Measurements from ENCODE around the gene ZNF569.
"Not testable (repeated sequence)": the region's sequence is repeated elsewhere in the genome, so short reads cannot be mapped to it uniquely, and the experiment has no call there.

Gene ZNF569

DNA sequence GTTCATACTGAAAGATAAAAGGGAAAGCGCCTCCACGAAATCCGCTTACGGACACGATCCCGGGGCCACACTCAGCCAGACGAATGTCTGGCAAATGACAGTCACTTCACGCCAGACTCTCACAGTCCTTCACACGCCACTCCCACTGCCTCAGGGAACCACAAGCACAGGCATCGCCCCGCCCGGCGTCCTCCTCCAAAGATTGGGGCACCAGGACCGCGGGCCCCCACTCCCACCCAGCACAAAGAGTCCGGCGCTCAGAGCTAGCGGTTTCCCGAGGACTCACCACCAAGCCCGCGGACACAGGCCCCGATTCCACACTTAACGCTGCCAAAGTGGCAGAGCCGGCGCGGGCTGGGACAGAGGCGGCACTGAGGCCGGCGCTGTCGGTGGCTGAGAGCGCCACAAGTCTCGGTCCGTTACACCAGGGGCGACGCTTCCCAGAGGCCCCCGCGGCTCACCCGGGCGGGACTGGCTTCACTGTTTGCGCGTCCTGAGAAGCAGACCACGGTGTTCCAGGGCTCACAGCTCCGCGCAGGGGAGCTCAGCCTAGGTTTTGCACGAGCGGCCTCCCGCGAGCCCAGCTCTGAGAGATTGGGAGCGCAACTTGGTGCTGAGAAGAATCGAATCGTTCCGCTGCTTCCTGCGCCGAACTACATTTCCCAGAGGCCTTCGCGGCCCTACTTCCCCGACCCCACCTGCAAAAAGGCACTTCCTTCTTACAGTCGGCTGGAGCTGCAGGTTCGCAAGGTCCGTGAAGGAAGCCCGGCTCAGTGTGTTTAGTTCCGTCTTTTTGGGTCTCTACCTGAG lies at the start of gene ZNF569:
Gene ZNF569, minus strand, starts transcription at position 647 of the 810 bp plus-strand sequence. CDS start 22,523 bp downstream, outside the sequence.
- peak; percentile 73 to 75 for DNase-seq (ENCODE audit: low read depth in 2 of 2)

GRCh38 chr19:37513397-37513796 lies 46.2 kb upstream of the ZNF569 start:
- no peak for DNase-seq (ENCODE audit: low read depth in 2 of 2)

DNA sequence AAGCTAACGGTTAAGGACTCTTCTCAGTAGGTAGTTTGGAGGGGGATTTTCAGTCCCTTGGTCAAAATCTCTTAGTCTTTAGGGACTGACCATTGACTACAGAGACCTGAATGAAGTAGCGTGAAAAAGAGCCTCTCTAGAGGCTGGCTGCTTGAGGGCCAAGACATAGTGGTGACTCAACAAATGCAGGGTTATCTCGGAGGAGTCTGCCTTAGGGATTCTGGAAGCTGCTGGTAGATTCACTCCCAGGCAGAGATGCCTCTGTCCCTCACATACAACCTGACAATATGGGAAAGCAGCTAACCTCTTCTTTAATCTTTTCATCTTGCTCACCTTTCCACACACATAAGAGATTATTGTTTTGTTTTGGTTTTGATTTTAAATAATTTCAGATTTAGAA lies 44.6 kb upstream of the ZNF569 start:
- DNase-seq (ENCODE audit: low read depth in 2 of 2) = no peak

DNA sequence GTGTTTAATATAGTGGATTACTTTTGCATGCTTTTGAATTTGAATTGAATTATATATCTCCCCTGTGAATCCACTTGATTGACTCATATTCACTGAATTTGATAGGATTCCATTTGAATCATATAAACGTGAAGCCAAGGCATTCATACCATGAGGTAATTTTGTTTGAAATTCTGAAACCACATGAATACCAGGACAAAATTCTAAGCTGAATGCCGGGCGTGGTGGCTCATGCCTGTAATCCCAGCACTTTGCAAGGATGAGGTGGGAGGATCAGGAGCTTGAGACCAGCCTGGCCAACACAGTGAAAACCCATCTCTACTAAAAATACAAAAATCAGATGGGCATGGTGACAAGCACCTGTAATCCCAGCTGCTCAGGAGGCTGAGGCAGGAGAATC lies 43.9 kb upstream of the ZNF569 start:
- DNase-seq (ENCODE audit: low read depth in 2 of 2) = no peak

DNA sequence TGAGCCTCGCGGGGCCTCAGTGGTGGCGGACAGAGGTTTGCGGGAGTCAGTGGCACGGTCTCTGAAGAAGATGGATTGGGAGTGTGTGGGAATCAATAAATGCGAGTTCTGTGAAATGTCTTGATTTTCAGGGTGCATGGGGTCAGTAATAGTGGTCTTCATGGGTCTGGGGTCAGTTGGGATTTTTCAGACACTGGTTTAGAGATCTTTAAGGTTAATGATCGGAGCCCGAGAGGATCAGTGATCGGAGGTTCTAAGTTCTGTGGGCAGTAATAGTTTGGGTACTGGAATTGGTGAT lies 39.9 kb upstream of the ZNF569 start:
- no peak for DNase-seq (ENCODE audit: low read depth in 2 of 2)

DNA sequence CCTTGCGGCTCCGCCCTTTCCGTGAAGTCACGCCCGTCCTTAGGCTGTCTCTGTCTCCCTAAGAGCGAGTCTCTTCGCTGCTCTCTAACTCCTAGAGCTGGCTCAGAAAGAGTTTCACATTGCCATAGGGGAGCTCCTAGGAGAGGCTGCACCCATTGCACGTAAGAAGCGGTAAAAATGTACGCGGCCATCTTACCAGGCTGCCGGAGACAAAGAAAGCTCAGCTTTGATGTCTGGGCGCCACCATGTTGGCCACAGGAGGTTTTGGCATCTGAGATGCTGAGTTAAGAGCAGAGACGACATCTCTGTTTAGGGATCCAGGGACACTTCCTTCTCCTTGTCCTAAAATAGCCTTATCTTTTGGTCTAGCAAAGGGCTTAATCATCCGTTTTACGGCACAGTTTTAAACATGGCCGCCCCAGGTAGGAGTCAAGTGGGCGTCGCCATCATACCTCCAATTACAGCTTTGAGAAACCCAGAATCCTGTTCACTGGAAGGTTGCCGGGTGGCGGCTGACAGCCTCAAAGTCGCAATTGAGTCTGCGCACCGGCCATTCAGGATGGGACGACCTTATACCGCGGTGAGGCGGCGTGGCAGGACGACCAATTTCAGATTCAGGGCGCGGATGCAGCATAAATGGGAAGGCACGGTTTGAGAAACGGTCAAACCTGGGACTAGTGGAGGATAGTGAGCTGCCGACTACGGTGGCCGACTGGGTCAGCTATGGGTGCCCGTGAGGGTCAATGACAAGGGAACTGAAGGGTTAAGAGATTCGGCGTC lies 39.3 kb upstream of the ZNF569 start, which contains the start of gene ZNF793:
Gene ZNF793, plus strand, starts transcription at position 553 of the 780 bp plus-strand sequence. CDS start 16,501 bp downstream, outside the sequence.
- peak; percentile 65 to 69 for DNase-seq (ENCODE audit: low read depth in 2 of 2)

DNA sequence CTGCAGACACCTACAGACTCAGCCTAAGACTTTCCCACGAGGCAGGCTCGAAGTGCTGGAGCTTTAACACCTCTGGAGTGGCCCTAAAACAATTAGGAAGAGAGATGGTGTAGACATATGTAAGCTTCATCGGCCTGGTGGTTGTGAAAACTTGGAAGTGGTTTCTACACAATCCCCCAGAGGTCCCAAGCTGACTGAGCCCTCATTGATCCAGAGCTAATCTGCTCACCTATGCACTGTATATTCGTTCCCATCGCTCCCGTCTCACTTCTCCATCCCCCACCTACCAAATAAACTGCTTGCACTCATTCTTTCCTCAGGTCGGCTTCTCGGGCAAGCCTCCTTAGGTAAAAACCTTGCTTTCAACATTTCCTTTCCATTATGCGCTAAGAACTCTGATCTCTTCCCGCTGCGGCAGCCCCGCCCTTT lies 38.7 kb upstream of the ZNF569 start:
- peak in 1 of 2 donors; percentile 48 for DNase-seq (ENCODE audit: low read depth in 2 of 2)

- no peak for DNase-seq (ENCODE audit: low read depth in 2 of 2)
Observed at GRCh38 chr19:37492213-37492612, 25.0 kb upstream of the ZNF569 start.

GRCh38 chr19:37484406-37485168 lies 17.3 kb upstream of the ZNF569 start:
- no peak for DNase-seq (ENCODE audit: low read depth in 2 of 2)

DNA sequence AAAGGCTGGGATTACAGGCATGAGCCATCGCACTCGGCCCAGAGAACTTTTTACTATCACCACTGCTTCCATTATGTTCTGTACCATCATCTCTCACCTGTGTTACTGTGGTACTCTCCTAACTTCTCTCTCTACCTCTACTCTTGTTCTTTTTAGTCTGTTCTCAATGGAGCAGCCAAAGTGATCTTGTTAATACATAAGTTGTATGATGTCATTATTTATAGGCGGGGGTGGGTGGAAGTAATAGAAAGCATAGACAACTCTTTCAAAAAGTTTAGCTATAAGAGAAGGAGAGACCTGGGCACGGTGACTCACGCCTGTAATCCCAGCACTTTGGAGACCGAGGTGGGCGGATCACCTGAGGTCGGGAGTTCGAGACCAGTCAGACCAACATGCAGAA lies 4.9 kb upstream of the ZNF569 start:
- DNase-seq (ENCODE audit: low read depth in 2 of 2) = no peak

DNA sequence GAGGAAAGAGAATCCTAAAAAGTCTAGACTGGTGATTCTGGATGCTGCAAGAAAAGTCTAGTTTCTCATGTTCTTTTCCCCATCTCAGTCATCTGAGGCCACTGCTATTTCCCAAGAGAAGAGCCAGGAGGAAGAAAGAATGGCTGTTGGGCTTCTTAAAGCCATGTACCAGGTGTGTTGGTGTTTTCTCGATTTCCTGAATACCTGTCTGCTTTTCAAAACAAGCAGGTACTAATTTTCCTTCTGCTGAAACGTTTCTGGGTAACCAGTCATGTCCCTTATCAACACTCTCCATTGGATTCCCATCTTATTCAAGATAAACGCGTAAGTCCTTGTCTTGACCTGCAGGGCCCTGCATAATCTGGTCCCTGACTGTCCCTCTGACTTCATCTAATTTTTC lies 3.0 kb upstream of the ZNF569 start:
- no peak for DNase-seq (ENCODE audit: low read depth in 2 of 2)

DNA sequence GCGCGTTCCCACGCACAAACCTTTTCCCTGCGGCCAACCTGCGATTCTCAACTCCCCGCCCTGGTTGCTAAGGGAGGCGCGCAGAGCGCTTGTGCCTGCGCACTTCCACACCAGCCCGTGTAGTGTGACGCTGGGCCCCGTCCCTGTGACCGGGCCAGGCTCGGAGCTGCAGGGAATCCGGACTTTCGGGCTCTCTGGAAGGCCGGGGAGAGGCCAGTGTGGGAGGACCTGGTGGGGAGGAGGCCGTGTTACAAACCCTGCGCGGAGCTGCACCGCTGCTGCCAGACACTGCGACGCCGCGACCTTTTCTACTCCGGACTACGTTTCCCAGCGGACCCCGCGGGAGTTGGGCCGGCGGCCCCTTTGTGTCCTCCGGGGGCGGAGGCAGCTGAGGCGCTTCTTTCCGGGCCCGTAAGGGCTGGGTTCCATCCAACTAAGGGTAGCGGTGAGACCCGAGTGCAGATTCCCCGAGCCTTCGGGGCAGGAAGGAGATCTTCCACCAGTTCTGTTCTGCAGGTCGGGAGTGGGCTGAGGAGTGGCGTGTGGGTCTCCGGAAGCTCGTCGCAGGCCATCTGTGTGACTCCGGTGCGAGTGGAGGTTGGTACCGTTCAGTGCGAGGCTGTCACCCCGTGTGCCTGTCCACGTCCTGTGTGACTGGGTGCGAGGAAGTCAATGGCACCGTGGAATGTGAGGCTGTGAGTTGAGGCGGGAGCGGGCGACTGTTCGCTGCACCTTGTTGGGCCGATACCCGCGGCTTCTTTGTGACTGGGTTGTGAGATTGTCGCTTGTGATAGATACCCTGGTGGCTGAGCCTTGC lies 1.9 kb upstream of the ZNF569 start, which contains the start of gene ZNF570:
Gene ZNF570, plus strand, starts transcription at position 396 of the 817 bp plus-strand sequence. CDS start 999 bp downstream, outside the sequence.
- peak; percentile 76 to 83 for DNase-seq (ENCODE audit: low read depth in 2 of 2)

- DNase-seq (ENCODE audit: low read depth in 2 of 2) = no peak
Observed at GRCh38 chr19:37467608-37468090, 405 bp upstream of the ZNF569 start.

DNA sequence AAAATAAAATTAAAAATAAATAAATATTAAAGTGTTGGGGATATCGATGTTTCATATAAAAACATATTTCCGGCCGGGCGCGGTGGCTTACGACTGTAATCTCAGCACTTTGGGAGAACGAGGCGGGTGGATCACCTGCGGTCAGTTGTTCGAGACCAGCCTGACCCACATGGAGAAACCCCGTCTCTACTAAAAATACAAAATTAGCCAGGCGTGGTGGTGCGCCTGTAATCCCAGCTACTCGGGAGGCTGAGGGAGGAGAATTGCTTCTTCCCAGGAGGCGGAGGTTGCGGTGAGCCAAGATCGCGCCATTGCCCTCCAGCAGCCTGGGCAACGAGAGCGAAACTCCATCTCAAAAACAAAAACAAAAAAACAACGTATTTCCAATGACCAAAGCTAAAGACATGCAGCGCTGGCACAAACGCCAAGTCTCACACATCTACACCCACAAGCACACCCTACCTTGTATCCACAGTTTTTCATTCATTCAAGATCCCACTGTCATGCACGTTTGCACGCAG lies 907 bp downstream of the ZNF569 start:
- DNase-seq (ENCODE audit: low read depth in 2 of 2) = no peak

DNA sequence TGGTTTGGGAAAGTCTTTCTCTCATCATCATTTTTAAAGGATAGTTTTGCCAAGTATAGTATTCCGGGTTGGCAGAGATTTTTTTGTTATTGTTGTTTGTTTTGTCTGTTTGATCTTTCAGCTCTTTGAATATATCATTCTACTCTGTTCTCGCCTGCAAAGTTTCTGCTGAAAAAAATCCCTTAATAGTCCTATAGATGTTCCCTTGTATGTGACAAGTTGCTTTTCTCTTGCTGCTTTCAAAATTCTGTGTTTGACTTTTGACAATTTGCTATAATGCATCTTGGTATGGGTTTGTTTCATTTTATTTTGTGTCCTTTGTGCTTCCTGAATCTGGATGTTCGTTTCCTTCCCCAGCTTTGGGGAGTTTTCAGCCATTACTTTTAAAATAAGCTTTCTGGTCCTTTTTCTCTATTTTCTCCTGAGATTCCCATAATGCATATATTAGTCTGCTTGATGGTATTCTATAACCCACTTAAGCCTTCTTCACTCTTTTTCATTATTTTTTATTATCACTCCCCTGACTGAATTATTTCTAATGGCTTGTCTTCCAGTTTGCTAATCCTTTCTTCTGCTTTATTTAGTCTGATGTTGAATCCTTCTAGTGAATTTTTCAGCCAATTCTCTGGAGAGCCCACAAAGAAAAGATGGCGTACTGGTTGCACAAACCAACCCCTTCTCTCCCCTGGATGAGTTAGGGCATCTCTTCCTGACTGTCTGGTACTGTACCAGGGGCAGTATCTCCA lies 14.6 kb downstream of the ZNF569 start:
- no peak for DNase-seq (ENCODE audit: low read depth in 2 of 2)

DNA sequence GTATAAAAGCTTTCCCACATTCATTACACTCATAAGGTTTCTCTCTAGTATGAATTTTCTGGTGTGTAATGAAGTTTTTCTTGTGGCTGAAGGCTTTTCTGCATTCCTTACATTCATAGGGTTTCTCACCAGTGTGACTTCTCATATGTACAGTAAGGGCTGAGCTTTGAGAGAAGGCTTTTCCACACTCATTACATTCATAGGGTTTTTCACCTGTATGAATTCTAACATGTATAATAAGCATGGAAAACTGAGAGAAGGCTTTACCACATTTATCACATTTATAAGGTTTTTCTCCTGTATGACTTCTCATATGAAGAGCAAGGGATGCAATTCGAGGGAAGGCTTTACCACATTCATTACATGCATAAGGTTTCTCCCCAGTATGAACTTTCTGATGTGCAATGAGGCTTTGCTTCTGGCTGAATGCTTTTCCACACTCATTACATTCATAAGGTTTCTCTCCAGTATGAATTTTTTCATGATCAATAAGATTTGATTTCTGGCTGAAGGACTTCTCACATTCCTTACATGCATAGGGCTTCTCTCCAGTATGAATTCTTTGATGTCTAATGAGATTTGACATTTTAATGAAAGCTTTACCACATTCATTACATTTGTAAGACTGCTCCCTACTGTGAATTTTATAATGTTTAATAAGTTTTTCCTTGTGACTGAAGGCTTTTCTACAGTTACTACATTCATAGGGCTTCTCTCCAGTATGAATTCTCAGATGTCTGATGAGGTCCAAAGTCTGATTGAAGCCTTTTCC lies 53.7 kb downstream of the ZNF569 start:
- DNase-seq (ENCODE audit: low read depth in 2 of 2) = no peak

- DNase-seq (ENCODE audit: low read depth in 2 of 2) = no peak
Observed at GRCh38 chr19:37412700-37413099, 54.5 kb downstream of the ZNF569 start.

DNA sequence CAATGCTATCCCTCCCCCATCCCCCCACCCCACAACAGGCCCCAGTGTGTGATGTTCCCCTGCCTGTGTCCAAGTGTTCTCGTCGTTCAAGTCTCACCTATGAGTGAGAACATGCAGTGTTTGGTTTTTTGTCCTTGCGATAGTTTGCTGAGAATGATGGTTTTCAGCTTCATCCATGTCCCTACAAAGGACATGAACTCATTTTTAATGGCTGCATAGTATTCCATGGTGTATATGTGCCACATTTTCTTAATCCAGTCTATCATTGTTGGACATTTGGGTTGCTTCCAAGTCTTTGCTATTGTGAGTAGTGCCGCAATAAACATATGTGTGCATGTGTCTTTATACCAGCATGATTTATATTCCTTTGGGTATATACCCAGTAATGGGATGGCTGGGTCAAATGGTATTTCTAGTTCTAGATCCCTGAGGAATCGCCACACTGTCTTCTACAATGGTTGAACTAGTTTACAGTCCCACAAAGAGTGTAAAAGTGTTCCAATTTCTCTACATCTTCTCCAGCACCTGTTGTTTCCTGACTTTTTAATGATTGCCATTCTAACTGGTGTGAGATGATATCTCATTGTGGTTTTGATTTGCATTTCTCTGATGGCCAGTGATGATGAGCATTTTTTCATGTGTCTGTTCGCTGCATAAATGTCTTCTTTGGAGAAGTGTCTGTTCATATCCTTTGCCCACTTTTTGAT lies 61.0 kb downstream of the ZNF569 start:
- not testable (repeated sequence) for DNase-seq (ENCODE audit: low read depth in 2 of 2)

- DNase-seq (ENCODE audit: low read depth in 2 of 2) = no peak
Observed at GRCh38 chr19:37403403-37403802, 63.8 kb downstream of the ZNF569 start.

Data from stimulated activated CD8-positive, alpha-beta memory T cell treated with anti-CD3 and anti-CD28 coated beads, Interleukin-15, amount 100 ng/mL, for 4 hours (primary cell).